ENCODE measurements around the gene COLGALT1. TPM values are rescaled to one million over a fixed set of nuclear protein-coding genes. Genes with fewer than 3 reads are reported as not detected.

The COLGALT1 gene
- total and polyA plus RNA-seq, 7 experiments from 2014 or later: 13.2 to 70.6 (median 57.6) TPM

DNA sequence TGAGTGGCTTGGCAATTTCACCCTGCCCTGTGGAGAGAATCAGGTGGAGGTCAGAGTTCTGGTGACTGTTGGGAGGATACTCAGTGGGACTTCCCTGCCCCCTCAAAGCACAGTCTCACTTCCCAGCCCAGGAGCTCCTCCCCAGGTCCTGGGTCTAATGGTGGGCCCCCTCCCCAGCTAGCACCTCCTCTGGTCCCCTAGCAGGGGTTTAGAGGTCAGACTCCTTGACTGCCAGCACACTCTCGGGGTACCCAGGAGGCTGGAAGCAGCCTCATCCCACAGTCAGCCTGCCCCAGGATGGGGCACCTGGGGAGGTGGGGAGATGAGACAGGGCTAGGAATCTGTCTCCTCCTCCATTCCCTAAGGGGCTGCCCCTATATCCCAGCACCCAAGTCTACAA, 65.2 kb downstream of the COLGALT1 start:
- H3K27ac Mint-ChIP-seq: no peak overlapping the region
- peaks cover 0 to 13% (median 5%) of the 10 kb centered on the region in 11 donors for H3K9me3 Mint-ChIP-seq
- ATAC-seq (no peak), DNase-seq (no peak)
- ChIA-PET POLR2A (no interaction called here), CTCF (interaction anchor here (0.6 kb wide), 1 partner anchor 235 kb away, joined by 3 read pairs; no protein-coding TSS in a partner anchor)
- H3K36me3 Mint-ChIP-seq: peaks cover 0 to 4% (median 0%) of the 10 kb centered on the region in 5 donors
- Histone ChIP-seq H3K27ac (ENCODE audit: low read depth, low read length) (no peak overlapping the region), H3K9me3 (ENCODE audit: control insufficient read depth in 2 of 3, low read length in 3 of 3) (peaks cover 0 to 3% (median 0%) of the 10 kb centered on the region in 3 experiments), H3K27me3 (ENCODE audit: control insufficient read depth in 2 of 2, insufficient read depth in 2 of 2, low read length in 2 of 2) (peaks cover 0 to 3% of the 10 kb centered on the region in 2 donors), H3K4me3 (ENCODE audit: low read length) (no peak overlapping the region), H3K4me1 (ENCODE audit: control insufficient read depth in 2 of 2, insufficient read depth in 2 of 2, low read length in 2 of 2) (peaks cover 0 to 5% of the 10 kb centered on the region in 2 donors), H3K36me3 (ENCODE audit: control insufficient read depth in 2 of 3, insufficient read depth in 3 of 3, low read length in 3 of 3) (no peaks in the 10 kb centered on the region)
- peaks cover 0 to 9% (median 4%) of the 10 kb centered on the region in 7 donors for H3K4me1 Mint-ChIP-seq
- H3K27me3 Mint-ChIP-seq: peaks cover 13 to 37% (median 26%) of the 10 kb centered on the region in 5 donors
- no peak overlapping the region for H3K4me3 Mint-ChIP-seq
- intact Hi-C loops (cut with micrococcal nuclease): no loop called here

DNA sequence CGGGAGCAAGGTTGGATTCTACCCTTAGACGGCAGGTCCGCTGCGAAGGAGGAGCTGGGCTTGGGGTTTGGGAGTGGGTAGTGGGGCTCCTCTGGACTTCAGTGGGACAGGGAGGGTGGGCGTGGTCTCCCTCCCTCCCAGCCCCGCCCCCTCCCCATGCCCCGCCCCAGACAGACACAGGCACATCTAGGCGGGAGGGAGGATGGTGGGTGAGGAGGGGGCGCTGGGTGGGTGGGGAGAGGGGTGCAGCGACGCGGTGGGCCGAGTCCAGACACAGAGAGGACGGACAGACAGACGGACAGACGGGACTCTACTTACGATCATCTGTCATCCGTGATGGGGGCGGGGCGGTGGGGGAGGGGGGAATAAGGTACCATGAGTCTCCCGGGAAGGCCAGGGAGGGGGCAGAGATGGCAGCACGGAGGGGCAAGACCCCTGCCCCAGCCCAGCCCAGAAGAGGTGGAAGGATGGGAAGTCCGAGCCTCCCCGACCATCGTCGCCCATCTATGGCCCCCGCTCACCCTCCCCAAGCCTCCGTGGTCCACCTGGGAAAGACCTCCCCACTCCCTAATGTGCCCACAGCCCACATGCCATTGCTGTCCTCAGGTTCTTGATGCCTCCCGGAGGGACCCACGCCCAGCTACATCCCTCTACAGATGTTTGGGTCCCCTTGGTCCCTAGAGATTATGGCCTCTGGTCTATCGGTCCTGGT, 67.9 kb downstream of the COLGALT1 start:
- Histone ChIP-seq H3K4me3 (ENCODE audit: low read length) (no peak overlapping the region), H3K27ac (ENCODE audit: low read depth, low read length) (no peak overlapping the region), H3K27me3 (ENCODE audit: control insufficient read depth in 2 of 2, insufficient read depth in 2 of 2, low read length in 2 of 2) (no peaks in the 10 kb centered on the region), H3K36me3 (ENCODE audit: control insufficient read depth in 2 of 3, insufficient read depth in 3 of 3, low read length in 3 of 3) (no peaks in the 10 kb centered on the region), H3K9me3 (ENCODE audit: control insufficient read depth in 2 of 3, low read length in 3 of 3) (peaks cover 0 to 3% (median 0%) of the 10 kb centered on the region in 3 experiments), H3K4me1 (ENCODE audit: control insufficient read depth in 2 of 2, insufficient read depth in 2 of 2, low read length in 2 of 2) (no peaks in the 10 kb centered on the region)
- ATAC-seq (no peak), DNase-seq (no peak)
- Mint-ChIP-seq H3K27me3 (peaks cover 0 to 27% (median 7%) of the 10 kb centered on the region in 5 donors), H3K4me1 (peaks cover 0 to 8% (median 0%) of the 10 kb centered on the region in 7 donors), H3K36me3 (peaks cover 0 to 4% (median 0%) of the 10 kb centered on the region in 5 donors), H3K9me3 (peaks cover 0 to 10% (median 6%) of the 10 kb centered on the region in 11 donors), H3K27ac (no peak overlapping the region), H3K4me3 (no peak overlapping the region)
- intact Hi-C loops (cut with micrococcal nuclease): no loop called here
- ChIA-PET POLR2A (no interaction called here), CTCF (no interaction called here)

DNA sequence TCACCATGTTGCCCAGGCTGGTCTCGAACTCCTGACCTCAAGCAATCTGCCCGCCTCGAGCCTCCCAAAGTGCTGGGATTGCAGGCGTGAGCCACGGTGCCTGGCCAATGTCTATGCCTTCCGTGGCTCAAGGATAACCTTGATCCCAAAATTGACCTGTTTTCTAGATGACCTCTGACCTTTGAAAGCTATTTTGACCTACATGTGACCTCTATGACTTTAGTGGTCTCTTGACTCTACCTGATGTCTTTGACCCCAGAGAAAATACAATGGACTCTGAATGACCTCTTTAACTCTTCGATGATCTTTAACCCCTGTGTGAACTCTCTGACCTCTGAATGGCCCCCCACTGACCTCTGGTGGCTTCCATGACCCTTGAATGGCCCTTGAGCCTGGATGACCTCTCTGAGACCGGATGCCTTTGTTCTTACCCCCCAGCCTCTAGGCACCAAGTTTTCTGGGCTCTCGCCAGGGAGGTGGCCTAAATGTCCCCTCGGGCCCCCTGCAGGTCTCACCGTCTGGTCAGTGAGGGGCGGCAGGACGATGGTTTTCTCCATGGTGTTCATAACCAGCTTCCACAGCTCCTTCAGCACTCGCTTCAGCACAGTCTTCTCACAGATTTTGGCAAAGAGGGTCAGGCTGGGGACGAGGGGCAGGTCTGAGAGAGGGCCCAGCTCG, 69.0 kb downstream of the COLGALT1 start:
- ChIA-PET POLR2A (no interaction called here), CTCF (no interaction called here)
- H3K27me3 Mint-ChIP-seq: peaks cover 0 to 21% (median 0%) of the 10 kb centered on the region in 5 donors
- peak overlapping the region in 1 of 9 donors; percentile 58 for H3K27ac Mint-ChIP-seq
- H3K4me3 Mint-ChIP-seq: no peak overlapping the region
- Histone ChIP-seq H3K4me3 (ENCODE audit: low read length) (no peak overlapping the region), H3K4me1 (ENCODE audit: control insufficient read depth in 2 of 2, insufficient read depth in 2 of 2, low read length in 2 of 2) (no peaks in the 10 kb centered on the region), H3K36me3 (ENCODE audit: control insufficient read depth in 2 of 3, insufficient read depth in 3 of 3, low read length in 3 of 3) (no peaks in the 10 kb centered on the region), H3K27ac (ENCODE audit: low read depth, low read length) (no peak overlapping the region), H3K27me3 (ENCODE audit: control insufficient read depth in 2 of 2, insufficient read depth in 2 of 2, low read length in 2 of 2) (no peaks in the 10 kb centered on the region), H3K9me3 (ENCODE audit: control insufficient read depth in 2 of 3, low read length in 3 of 3) (peaks cover 0 to 3% (median 0%) of the 10 kb centered on the region in 3 experiments)
- no peak for DNase-seq
- H3K4me1 Mint-ChIP-seq: peaks cover 0 to 8% (median 0%) of the 10 kb centered on the region in 7 donors
- H3K36me3 Mint-ChIP-seq: peaks cover 0 to 4% (median 0%) of the 10 kb centered on the region in 5 donors
- intact Hi-C loops (cut with micrococcal nuclease): no loop called here
- ATAC-seq: no peak
- H3K9me3 Mint-ChIP-seq: peaks cover 0 to 10% (median 6%) of the 10 kb centered on the region in 11 donors

DNA sequence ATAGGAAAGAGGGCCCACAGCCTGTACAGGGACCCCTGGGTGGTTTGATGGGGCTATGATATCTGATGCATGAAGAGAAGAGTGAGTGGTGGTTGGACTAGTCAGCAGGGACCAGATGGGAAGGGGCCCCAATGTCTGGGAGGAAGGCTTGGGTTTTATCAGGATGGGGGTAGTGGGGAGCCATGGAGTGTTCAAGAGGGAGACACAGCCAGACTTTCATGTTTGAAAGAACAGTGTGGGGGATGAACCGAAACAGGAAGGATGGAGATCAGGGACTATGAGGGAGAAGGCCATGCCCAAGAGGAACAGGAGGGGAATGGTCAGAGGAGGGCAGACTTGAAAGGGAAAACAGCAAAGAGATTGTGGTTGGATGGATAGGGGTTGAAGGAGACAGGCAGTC, 69.6 kb downstream of the COLGALT1 start:
- no peaks in the 10 kb centered on the region for H3K27me3 ChIP-seq (ENCODE audit: control insufficient read depth in 2 of 2, insufficient read depth in 2 of 2, low read length in 2 of 2)
- Mint-ChIP-seq H3K4me1 (peaks cover 0 to 8% (median 0%) of the 10 kb centered on the region in 7 donors), H3K4me3 (no peak overlapping the region), H3K36me3 (peaks cover 0 to 4% (median 0%) of the 10 kb centered on the region in 5 donors), H3K9me3 (peaks cover 0 to 10% (median 6%) of the 10 kb centered on the region in 11 donors), H3K27me3 (peaks cover 0 to 21% (median 0%) of the 10 kb centered on the region in 5 donors), H3K27ac (peak overlapping the region in 1 of 9 donors; percentile 23)
- ATAC-seq: no peak
- no peak for DNase-seq
- no peak overlapping the region for H3K4me3 ChIP-seq (ENCODE audit: low read length)
- no peaks in the 10 kb centered on the region for H3K36me3 ChIP-seq (ENCODE audit: control insufficient read depth in 2 of 3, insufficient read depth in 3 of 3, low read length in 3 of 3)
- no peak overlapping the region for H3K27ac ChIP-seq (ENCODE audit: low read depth, low read length)
- POLR2A ChIA-PET: no interaction called here
- CTCF ChIA-PET: no interaction called here
- intact Hi-C loops (cut with micrococcal nuclease): no loop called here
- peaks cover 0 to 3% (median 0%) of the 10 kb centered on the region in 3 experiments for H3K9me3 ChIP-seq (ENCODE audit: control insufficient read depth in 2 of 3, low read length in 3 of 3)
- H3K4me1 ChIP-seq (ENCODE audit: control insufficient read depth in 2 of 2, insufficient read depth in 2 of 2, low read length in 2 of 2): no peaks in the 10 kb centered on the region

DNA sequence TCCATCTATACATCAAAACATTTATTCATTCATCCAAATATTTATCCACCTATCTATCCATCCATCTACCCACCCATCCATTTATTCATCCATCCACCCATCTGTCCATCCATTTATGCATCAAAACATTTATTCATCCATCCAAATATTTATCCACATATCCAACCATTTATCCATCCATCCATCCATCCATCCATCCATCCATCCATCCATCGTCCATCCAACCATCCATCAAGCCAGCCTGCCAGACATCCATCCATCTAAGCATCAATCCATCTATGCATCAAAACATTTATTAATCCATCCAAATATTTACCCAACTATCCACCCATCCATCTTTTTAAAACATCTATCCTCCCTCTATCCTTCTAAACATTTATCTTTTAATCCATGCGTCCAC, 70.5 kb downstream of the COLGALT1 start:
- H3K4me3 Mint-ChIP-seq: no peak overlapping the region
- Histone ChIP-seq H3K4me1 (ENCODE audit: control insufficient read depth in 2 of 2, insufficient read depth in 2 of 2, low read length in 2 of 2) (no peaks in the 10 kb centered on the region), H3K27ac (ENCODE audit: low read depth, low read length) (no peak overlapping the region), H3K4me3 (ENCODE audit: low read length) (no peak overlapping the region), H3K27me3 (ENCODE audit: control insufficient read depth in 2 of 2, insufficient read depth in 2 of 2, low read length in 2 of 2) (no peaks in the 10 kb centered on the region), H3K9me3 (ENCODE audit: control insufficient read depth in 2 of 3, low read length in 3 of 3) (peaks cover 0 to 3% (median 0%) of the 10 kb centered on the region in 3 experiments), H3K36me3 (ENCODE audit: control insufficient read depth in 2 of 3, insufficient read depth in 3 of 3, low read length in 3 of 3) (no peaks in the 10 kb centered on the region)
- H3K27ac Mint-ChIP-seq: no peak overlapping the region
- DNase-seq (no peak), ATAC-seq (no peak)
- peaks cover 0 to 10% (median 6%) of the 10 kb centered on the region in 11 donors for H3K9me3 Mint-ChIP-seq
- H3K36me3 Mint-ChIP-seq: peaks cover 0 to 4% (median 0%) of the 10 kb centered on the region in 5 donors
- peaks cover 0 to 8% (median 0%) of the 10 kb centered on the region in 7 donors for H3K4me1 Mint-ChIP-seq
- CTCF ChIA-PET: no interaction called here
- intact Hi-C loops (cut with micrococcal nuclease): no loop called here
- H3K27me3 Mint-ChIP-seq: peaks cover 0 to 19% (median 0%) of the 10 kb centered on the region in 5 donors
- POLR2A ChIA-PET: no interaction called here

DNA sequence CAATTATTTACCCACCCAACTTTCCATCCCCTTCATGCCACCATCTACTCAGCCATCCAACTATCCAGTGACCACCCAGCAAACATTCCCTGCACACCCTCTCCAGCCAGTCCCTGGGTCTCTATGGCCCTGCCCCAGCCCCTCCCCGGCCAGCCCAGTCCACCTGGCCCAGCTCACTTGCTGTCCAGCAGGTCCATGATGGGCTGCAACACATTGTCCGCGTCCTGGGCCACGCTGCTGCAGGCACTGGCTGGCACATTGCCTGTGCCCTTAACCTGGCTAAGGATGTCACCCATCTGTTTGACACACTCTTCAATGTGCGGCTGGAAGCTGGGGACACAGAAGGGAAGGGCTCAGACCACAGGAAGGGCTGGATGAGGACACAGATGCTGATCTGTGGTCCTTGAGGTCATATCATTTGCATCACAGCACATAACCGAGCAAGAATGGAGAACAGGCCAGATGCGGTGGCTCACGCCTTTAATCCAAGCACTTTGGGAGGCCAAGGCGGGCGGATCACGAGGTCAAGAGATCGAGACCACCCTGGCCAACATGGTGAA, 71.1 kb downstream of the COLGALT1 start:
- POLR2A ChIA-PET: no interaction called here
- H3K36me3 ChIP-seq (ENCODE audit: control insufficient read depth in 2 of 3, insufficient read depth in 3 of 3, low read length in 3 of 3): no peaks in the 10 kb centered on the region
- H3K9me3 ChIP-seq (ENCODE audit: control insufficient read depth in 2 of 3, low read length in 3 of 3): peaks cover 0 to 3% (median 0%) of the 10 kb centered on the region in 3 experiments
- intact Hi-C loops (cut with micrococcal nuclease): no loop called here
- Mint-ChIP-seq H3K9me3 (peaks cover 0 to 7% (median 4%) of the 10 kb centered on the region in 11 donors), H3K4me3 (no peak overlapping the region), H3K27ac (peak overlapping the region in 1 of 9 donors; percentile 29), H3K4me1 (peaks cover 0 to 8% (median 0%) of the 10 kb centered on the region in 7 donors), H3K36me3 (peaks cover 0 to 4% (median 0%) of the 10 kb centered on the region in 5 donors), H3K27me3 (peaks cover 0 to 15% (median 0%) of the 10 kb centered on the region in 5 donors)
- H3K27ac ChIP-seq (ENCODE audit: low read depth, low read length): no peak overlapping the region
- H3K4me3 ChIP-seq (ENCODE audit: low read length): no peak overlapping the region
- no peaks in the 10 kb centered on the region for H3K4me1 ChIP-seq (ENCODE audit: control insufficient read depth in 2 of 2, insufficient read depth in 2 of 2, low read length in 2 of 2)
- CTCF ChIA-PET: no interaction called here
- ATAC-seq (no peak), DNase-seq (no peak)
- no peaks in the 10 kb centered on the region for H3K27me3 ChIP-seq (ENCODE audit: control insufficient read depth in 2 of 2, insufficient read depth in 2 of 2, low read length in 2 of 2)

Measured in naive thymus-derived CD4-positive, alpha-beta T cell (primary cell).